Spleen (tissue), 7 donors: ENCODE data around the gene CLTA.

Experiments
- CTCF ChIP-seq, 11 experiments: fragments of 200-600 bp in 7 of 11; fragments of 450-650 bp in 4 of 11; sonication (generic) in 4 of 11; IDR thresholded peaks in 8 of 11; conservative IDR thresholded peaks in 3 of 11; 1 replicate in 7 of 11; 2 replicates in 4 of 11; pipeline versions ENCODE4 v1.4.0 to v1.8.0; 2016 to 2021; ENCODE audit warnings: antibody characterized with exemption in 11 of 11, inconsistent platforms in 4 of 11, mild to moderate bottlenecking in 1 of 11
- POLR2A ChIP-seq, 3 donors: fragments of 450-650 bp; IDR thresholded peaks; one replicate each; pipeline ENCODE4 v1.5.1; 2017; ENCODE audit warnings: antibody characterized with exemption in 3 of 3, mild to moderate bottlenecking in 1 of 3
- POLR2AphosphoS5 ChIP-seq, 3 donors: sonication (generic); formaldehyde crosslinking; IDR thresholded peaks; one replicate each; pipeline ENCODE4 v1.5.1; 2017; ENCODE audit warnings: antibody characterized with exemption in 3 of 3
- donor health status: DM: no; HTN: no; CAD: no; lungs with moderate emphysema.
- donor health status: DM: no; HTN: no; CAD: no.
- donor health status: DM: no; HTN: no; CAD: no.

GRCh38 chr9:36149197-36149596, 41.5 kb upstream of the CLTA start:
- TF ChIP-seq CTCF (IDR thresholded peaks at IDR 0.05 in 8 of 11, conservative IDR thresholded peaks at IDR 0.05 in 3 of 11) (no peak), POLR2A (IDR thresholded peaks at IDR 0.05) (no peak), POLR2AphosphoS5 (IDR thresholded peaks at IDR 0.05) (no peak)
